GM03348 (cell line): ENCODE measurements around the gene IL1RN.

Experiments
- DNase-seq: peaks from one replicate; pipeline ENCODE4 v3.0.0; 2012; ENCODE audit warnings: low spot score

Gene IL1RN

DNA sequence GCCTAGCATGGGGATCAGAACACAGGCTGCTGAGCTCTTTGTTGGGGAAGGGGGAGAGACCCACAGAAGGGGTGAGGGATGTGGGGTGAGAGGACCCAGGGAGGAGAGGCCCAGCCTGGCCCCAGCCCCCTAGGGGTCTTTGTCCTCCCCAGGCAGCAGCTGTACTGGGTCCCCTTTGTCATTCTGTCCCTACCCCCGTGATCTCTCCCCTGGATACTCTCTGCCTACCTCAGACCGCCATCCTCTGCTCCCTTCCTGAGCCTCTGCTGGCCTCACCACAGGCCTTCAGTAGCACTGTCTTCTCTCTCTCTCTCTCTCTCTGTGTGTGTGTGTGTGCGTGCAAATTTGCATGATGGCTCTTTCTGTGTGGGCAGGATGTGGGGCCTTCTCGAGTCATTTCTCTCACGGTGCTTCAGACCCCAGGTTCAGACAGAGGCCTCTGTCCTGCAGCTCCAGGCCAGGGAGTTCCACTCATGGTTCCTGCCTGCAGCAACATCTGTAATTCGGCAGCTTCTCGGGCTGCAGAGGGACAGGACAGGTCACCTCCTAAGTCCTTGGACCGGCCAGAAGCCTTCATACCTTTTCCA lies 47.7 kb downstream of the IL1RN start:
- DNase-seq: no peak

DNA sequence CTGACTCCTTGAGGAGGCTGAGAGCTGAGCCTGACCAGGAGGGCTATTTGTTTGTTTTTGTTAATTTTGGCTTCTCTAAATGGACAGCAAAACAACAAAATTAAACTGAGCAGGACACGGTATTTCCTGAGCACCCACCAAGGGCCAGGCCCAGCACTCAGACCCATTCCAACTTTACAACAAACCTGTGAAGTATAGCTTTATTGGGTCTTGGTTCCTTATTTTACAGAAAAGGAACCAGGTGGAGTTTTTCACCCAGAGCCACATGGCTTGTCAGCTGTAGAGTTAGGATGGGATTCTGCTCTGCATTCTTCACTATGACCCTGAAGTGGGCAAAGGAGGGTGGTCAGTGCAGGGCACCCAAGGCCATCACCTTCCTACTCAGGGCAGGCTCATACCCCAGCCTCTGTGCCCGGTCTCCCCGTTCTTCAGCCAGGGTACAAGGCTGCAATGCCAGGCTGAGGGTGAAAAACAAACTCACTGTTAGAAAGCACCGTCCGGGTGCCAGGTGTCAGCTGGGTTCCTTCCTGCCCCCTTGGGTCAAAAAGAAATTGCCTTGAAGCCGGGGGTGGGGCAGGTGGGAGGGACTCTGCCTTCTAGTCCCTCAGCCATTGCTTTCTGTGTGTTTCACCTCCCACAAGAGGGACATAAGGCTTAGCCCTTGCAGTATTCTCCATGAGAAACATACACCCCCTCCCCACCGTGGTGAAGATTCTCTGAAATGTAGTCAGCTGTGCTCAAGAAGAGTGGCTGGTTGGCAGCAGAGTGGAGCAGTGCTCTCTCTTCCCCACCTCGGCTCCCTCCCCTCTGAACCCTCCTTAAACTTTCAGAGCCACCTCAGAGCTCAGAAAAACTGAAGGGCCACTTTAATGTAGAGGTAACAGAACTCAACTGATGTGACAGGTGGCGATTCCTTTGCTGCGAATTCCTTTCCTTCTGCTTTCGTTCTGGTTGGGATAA lies 48.6 kb downstream of the IL1RN start:
- DNase-seq: no peak

- no peak for DNase-seq
Observed at GRCh38 chr2:113176696-113177355, 49.4 kb downstream of the IL1RN start.

DNA sequence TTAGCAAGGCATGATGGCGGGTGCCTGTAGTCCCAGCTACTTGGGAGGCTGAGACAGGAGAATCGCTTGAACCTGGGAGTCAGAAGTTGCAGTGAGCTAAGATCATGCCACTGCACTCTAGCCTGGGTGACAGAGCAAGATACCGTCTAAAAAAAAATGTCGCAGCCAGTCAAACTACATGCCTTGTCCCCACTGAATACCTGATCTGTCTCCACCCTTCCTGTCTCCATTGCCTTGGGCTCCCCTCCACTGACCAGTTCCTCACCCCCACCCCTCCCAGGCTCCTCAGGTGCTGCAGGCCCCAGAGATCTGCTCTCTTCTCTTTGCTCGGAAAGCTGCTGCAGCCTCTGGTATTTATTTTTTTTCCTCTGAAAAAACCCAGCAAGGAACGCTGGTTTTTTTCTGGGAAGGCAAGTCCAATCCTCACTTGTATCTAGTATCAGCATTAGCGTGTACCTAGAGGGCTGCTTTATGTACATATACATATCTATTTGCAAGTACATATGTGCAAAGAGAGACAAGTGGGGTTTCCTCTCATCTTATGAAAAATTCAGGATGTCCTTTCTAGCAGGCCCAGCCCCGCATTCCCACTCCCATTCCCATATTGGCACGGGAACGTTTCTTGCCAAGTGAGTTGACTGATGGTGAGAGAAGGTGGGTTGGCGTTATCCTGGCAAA lies 50.8 kb downstream of the IL1RN start:
- DNase-seq: no peak

DNA sequence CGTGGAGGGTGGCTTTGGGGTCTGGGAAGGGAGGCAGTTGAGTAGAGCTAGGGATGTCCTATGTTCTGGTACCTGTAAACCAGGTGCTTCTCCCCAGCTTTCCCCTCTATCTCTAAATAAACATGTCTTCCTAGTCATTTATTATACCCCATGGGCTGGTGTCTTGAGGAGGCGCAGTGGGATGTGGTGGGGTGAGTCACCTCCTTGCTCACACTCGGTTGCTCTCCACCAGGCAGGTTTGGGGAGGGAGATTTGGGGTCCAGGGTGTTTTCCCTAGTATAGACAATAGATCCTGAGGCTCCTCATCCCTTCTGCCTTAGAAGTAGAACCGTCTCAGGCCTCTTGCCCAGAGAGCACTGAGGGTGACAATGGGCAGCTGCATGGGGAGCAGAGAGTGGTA lies 51.5 kb downstream of the IL1RN start:
- no peak for DNase-seq

GRCh38 chr2:113179446-113180045 lies 52.1 kb downstream of the IL1RN start:
- DNase-seq: no peak

DNA sequence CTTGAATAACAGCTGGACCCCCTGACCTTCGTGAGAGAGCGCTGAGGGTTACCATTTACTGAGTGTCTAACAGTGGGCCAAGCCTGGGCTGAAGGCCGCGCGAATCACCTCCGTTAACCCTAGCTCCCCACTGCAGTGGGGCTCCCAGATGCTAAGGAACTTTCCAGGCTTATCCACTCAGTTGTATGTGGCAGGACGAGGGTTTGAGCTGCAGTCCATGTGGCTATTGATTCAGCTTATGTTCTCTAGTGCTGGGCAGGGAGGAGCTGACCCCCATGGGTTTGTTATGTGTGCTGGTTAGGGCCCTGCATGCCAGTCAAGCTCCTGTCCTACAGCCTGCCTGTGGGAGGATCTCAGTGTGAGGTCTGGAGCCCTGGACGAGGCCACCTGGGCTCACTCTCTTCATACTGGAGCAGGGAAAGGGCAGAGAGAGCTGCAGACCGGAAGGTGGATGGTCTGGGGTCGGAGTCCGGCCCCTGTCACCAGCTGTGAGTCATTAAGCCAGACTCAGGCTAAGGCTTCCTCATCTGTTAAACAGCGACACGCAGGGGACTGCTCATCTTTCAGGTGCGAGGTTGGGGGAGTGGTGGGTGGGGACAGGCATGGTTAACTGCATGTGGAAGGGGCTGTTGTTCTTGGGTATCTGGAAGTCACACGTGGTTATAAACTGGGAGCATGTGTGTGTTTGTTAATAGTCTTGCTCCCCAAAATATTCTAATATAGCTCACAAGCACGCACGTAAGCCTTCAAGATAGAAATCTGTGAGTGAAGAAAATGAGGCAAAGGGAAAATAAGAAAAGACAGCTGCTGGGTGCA lies 52.9 kb downstream of the IL1RN start:
- no peak for DNase-seq

DNA sequence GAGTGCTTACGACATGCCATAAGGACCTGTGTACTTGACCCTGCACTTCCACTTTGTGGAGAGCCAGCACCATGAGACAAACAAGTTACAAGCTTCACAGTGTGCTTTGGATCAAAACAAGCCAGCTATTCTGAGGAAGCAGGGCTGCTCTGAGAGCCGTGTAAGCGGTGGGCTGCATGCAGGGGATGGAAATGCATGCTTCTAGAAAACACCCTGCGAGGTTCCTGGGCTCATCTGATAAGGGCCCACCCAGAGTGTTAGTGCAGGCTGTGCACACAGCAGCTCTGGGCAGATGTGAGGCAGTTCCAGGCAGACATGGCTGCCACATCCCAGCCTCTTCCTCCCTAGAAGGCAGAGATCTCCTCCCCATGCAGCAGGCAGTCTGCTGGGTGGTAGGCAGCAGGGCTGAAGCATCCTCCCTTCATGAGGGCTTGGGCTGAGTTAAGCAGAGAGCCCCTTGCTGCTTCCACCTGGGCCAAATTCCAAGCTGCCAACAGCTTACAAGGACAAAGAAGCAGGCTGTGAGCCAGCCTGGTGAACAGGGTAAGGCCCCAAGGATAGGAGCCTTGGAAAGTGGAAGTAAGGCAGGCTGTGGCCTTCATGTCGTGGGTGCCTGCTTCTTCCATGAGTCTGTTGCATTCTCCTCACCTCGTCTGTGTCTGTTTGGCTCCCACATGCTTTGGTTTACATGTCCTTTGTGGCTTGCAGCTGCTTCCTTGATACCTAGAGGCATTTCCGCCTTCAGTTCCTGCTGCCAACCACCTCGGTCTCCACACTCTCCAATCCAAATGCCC lies 54.1 kb downstream of the IL1RN start:
- no peak for DNase-seq

GRCh38 chr2:113182471-113183260 lies 55.3 kb downstream of the IL1RN start:
- no peak for DNase-seq

GRCh38 chr2:113183264-113183663 lies 55.9 kb downstream of the IL1RN start:
- no peak for DNase-seq
